Thyroid gland (tissue), 4 donors: ENCODE measurements around the gene TTC22. TPM values are rescaled to one million over a fixed set of nuclear protein-coding genes. Genes with fewer than 3 reads are reported as not detected.

Source experiments
- DNase-seq, 2 donors: peaks; one replicate each; pipeline ENCODE4 v3.0.0-alpha.2; 2019
- H3K27ac ChIP-seq, 3 donors: fragments of 200-600 bp; sonication (generic); 1 replicate in 2 of 3; 2 replicates in 1 of 3; pipeline ENCODE4 v1.5.1; 2016 to 2019; ENCODE audit warnings: mild to moderate bottlenecking in 1 of 3, moderate library complexity in 1 of 3
- H3K27me3 ChIP-seq: fragments of 200-600 bp; sonication (generic); one replicate; pipeline ENCODE4 v1.5.1; 2019
- H3K36me3 ChIP-seq, 2 donors: fragments of 200-600 bp; sonication (generic); one replicate each; pipeline ENCODE4 v1.5.1; 2016 to 2019
- H3K4me1 ChIP-seq, 2 donors: fragments of 200-600 bp; sonication (generic); one replicate each; pipeline ENCODE4 v1.5.1; 2017 to 2019
- H3K4me3 ChIP-seq, 3 donors: fragments of 200-600 bp; sonication (generic); replicated peaks in 1 of 3; 1 replicate in 2 of 3; 2 replicates in 1 of 3; pipeline ENCODE4 v1.5.1; 2016; ENCODE audit warnings: mild to moderate bottlenecking in 1 of 3
- H3K9me3 ChIP-seq: fragments of 200-600 bp; sonication (generic); one replicate; pipeline ENCODE4 v1.5.1; 2017
- CTCF ChIP-seq, 6 experiments: fragments of 200-600 bp in 3 of 6; fragments of 450-650 bp in 3 of 6; sonication (generic) in 3 of 6; IDR thresholded peaks; one replicate each; pipeline ENCODE4 v1.5.1; 2016 to 2019; ENCODE audit warnings: antibody characterized with exemption in 6 of 6, mild to moderate bottlenecking in 2 of 6, inconsistent platforms in 1 of 6, moderate library complexity in 1 of 6
- POLR2A ChIP-seq, 2 donors: fragments of 450-650 bp; IDR thresholded peaks; one replicate each; pipeline ENCODE4 v1.6.1; 2017; ENCODE audit warnings: antibody characterized with exemption in 2 of 2, mild to moderate bottlenecking in 2 of 2, moderate library complexity in 1 of 2
- WGBS, 2 donors: methylation state at CpG; one replicate each; pipeline ENCODE4 v1.1.5; 2017; 5-methylcytosine and 5-hydroxymethylcytosine counted together
- intact Hi-C: fragments of 100-400 bp; cut with DNase I; formaldehyde crosslinking; loops from one replicate; pipeline ENCODE4 v1.15.1; 2023
- total RNA-seq, 4 donors: library from RNA; depleted of rRNA; stranded (reverse); fragments of >200 nt; gene quantifications; one replicate each; pipeline ENCODE4 v1.2.3, GENCODE V29; 2016

The TTC22 gene
- total RNA-seq, 4 donors from 2014 or later = 8.0 to 14.0 (median 11.1) TPM

GRCh38 chr1:54805466-54805865 is 4.3 kb upstream of the TTC22 start:
- H3K27me3 ChIP-seq = no peaks in the 10 kb centered on the region
- intact Hi-C loops = no loop called here
- no peaks in the 10 kb centered on the region for H3K36me3 ChIP-seq
- no peak for DNase-seq
- peaks cover 0 to 11% of the 10 kb centered on the region in 2 donors for H3K4me1 ChIP-seq
- 88 to 96% methylated on average over 3 of the region's 3 CpGs for WGBS, 2 donors
- no peak overlapping the region for H3K27ac ChIP-seq
- H3K9me3 ChIP-seq = no peaks in the 10 kb centered on the region
- H3K4me3 ChIP-seq = no peak overlapping the region
- TF ChIP-seq CTCF (IDR thresholded peaks at IDR 0.05) (no peak), POLR2A (IDR thresholded peaks at IDR 0.05) (no peak)

- no peak for TF ChIP-seq POLR2A (IDR thresholded peaks at IDR 0.05)
- no peak for TF ChIP-seq CTCF (IDR thresholded peaks at IDR 0.05)
- Histone ChIP-seq H3K27ac (no peak overlapping the region), H3K36me3 (no peaks in the 10 kb centered on the region), H3K4me1 (peaks cover 6 to 19% of the 10 kb centered on the region in 2 donors), H3K9me3 (no peaks in the 10 kb centered on the region), H3K4me3 (no peak overlapping the region), H3K27me3 (no peaks in the 10 kb centered on the region)
- WGBS, 2 donors = 71 to 81% methylated on average over 3 to 6 of the region's 6 CpGs
- DNase-seq = no peak
- intact Hi-C loops = no loop called here
These were observed 3.5 kb upstream of the TTC22 start for GRCh38 chr1:54804471-54805132.

GRCh38 chr1:54803761-54804470 is 2.8 kb upstream of the TTC22 start:
- H3K27me3 ChIP-seq = no peaks in the 10 kb centered on the region
- DNase-seq = no peak
- H3K36me3 ChIP-seq = no peaks in the 10 kb centered on the region
- H3K4me3 ChIP-seq = no peak overlapping the region
- TF ChIP-seq POLR2A (IDR thresholded peaks at IDR 0.05) (no peak), CTCF (IDR thresholded peaks at IDR 0.05) (no peak)
- peaks cover 6 to 25% of the 10 kb centered on the region in 2 donors for H3K4me1 ChIP-seq
- H3K27ac ChIP-seq = no peak overlapping the region
- intact Hi-C loops = no loop called here
- no peaks in the 10 kb centered on the region for H3K9me3 ChIP-seq
- 61 to 67% methylated on average over 4 of the region's 4 CpGs for WGBS, 2 donors

GRCh38 chr1:54800041-54800898 is 853 bp downstream of the TTC22 start:
- H3K4me1 ChIP-seq = peaks cover 6 to 26% of the 10 kb centered on the region in 2 donors
- H3K27me3 ChIP-seq = no peaks in the 10 kb centered on the region
- peak overlapping the region in 2 of 3 donors; percentile 16 to 48 for H3K4me3 ChIP-seq
- intact Hi-C loops = no loop called here
- TF ChIP-seq POLR2A (IDR thresholded peaks at IDR 0.05) (no peak), CTCF (IDR thresholded peaks at IDR 0.05) (no peak)
- peak overlapping the region in 2 of 3 donors; percentile 25 to 62 for H3K27ac ChIP-seq
- no peaks in the 10 kb centered on the region for H3K36me3 ChIP-seq
- 43 to 69% methylated on average over 11 to 13 of the region's 39 CpGs for WGBS, 2 donors
- peak in 1 of 2 donors; percentile 38 for DNase-seq
- no peaks in the 10 kb centered on the region for H3K9me3 ChIP-seq
